GM18519 (cell line): ENCODE data around the gene NAA20.

Source experiments
- ATAC-seq: cut with Tn5 transposase; IDR thresholded peaks from one replicate; pipeline ENCODE4 v1.9.1; 2021; ENCODE audit warnings: mild to moderate bottlenecking, moderate library complexity; ENCODE audit not compliant: unreplicated experiment, low FRiP score

NAA20 gene

GRCh38 chr20:20014659-20015058, 2.5 kb upstream of the NAA20 start:
- ATAC-seq: no peak

- no peak for ATAC-seq
These were observed 653 bp downstream of the NAA20 start for GRCh38 chr20:20017844-20018185.

GRCh38 chr20:20018366-20018765, 1.2 kb downstream of the NAA20 start:
- ATAC-seq: no peak

- no peak for ATAC-seq
These were observed 2.0 kb downstream of the NAA20 start for GRCh38 chr20:20019123-20019522.

GRCh38 chr20:20020908-20021307, 3.7 kb downstream of the NAA20 start:
- no peak for ATAC-seq

DNA sequence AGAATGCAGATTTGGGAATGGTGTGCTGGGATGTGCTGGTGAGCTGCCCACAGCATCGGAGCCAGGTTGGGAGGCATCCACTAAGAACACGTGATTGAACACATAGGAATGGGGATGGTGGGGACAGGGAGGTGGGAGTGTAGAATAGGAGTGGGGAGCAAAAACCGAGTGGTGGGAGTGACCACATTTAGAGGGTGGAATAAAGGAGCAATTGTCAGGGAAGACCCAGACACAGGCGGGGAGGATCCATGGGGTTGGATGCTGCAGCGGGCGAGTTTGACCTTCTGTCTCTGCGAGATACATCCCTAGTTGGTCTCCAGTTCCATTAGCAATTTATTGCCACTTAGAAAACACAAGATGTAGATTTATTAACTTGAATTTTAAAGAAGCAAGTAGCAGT, 4.7 kb downstream of the NAA20 start:
- no peak for ATAC-seq

GRCh38 chr20:20022498-20022897, 5.3 kb downstream of the NAA20 start:
- ATAC-seq: peak; percentile 56

- ATAC-seq: no peak
These were observed 6.2 kb downstream of the NAA20 start for GRCh38 chr20:20023395-20023794.

DNA sequence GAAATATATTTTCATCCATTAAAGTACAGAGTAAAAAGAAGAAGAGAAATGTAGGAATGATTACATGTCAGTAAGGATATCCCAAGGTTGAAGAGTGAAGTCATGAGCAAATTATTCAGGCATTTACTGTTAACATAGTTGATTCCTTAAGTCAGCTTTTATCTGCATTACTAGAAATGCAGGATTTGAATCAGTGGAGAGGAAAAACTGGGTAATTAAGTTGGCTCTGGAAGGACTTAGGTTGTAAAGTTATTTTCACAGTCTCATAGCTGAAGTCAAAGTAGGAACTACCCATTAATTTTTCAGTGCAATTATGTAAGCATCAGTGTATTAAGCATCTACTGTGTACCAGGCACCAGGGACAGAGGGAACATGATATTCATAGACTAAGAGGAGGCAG, 7.8 kb downstream of the NAA20 start:
- ATAC-seq: no peak

DNA sequence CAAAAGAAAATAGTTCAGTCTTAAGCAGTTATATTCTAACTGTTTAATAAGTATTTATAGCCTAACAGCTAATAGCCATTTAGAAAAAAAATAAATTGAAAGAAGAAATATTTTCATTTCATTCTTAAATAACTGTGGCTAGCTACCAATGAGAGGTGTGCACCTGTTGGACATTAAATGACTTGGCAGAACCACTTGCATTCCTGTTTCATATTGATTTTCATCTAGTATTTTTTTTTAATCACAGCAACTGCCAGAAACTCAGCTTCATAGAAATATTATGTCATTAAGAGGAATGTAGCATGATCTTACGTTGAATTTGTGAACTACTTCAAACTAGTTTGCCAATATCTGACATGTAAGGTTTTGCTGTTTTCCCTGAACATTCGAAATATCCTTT, 10.1 kb downstream of the NAA20 start:
- ATAC-seq: no peak

GRCh38 chr20:20031790-20032189, 14.6 kb downstream of the NAA20 start:
- ATAC-seq: no peak

DNA sequence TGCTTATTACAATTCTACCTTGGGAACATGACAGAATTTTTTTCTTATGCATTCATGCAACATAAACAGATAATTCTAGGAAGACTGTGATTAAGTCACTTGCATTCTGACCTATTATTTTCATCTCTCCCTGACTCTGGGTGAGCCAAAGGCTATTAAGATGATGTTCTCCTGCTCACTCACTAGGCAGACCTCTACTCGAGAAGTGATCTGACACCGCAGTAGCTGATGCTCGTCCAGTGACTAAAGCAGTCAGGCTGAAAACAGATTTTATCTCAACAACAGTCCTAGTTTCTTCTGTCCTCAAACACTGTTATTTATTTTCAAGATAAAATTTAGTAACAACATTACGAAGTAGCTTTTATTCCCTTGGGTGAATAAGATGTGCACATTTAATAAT, 17.3 kb downstream of the NAA20 start:
- ATAC-seq: no peak

DNA sequence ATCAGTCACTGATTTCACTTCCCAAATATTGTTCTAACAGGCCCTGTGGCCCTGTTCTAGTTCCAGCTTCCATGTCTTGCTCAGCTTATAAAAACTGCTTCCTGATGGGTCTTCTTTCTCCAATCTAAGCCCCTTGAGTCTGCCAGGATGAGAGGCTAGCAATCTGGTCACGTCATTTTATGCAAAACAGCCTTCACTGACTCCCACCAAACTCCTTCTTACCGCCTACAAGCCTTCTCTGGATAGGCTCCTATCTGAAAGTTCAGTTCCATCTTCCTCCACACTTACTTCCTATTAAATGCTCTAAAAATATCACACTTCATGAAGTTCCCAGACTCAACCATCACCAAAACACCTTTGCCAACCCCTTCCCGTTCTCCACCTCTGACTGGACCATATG, 19.6 kb downstream of the NAA20 start:
- no peak for ATAC-seq

GRCh38 chr20:20037960-20038359, 20.8 kb downstream of the NAA20 start:
- ATAC-seq: no peak

- no peak for ATAC-seq
These were observed 21.4 kb downstream of the NAA20 start for GRCh38 chr20:20038586-20038985.

- no peak for ATAC-seq
These were observed 22.7 kb downstream of the NAA20 start for GRCh38 chr20:20039752-20040387.

DNA sequence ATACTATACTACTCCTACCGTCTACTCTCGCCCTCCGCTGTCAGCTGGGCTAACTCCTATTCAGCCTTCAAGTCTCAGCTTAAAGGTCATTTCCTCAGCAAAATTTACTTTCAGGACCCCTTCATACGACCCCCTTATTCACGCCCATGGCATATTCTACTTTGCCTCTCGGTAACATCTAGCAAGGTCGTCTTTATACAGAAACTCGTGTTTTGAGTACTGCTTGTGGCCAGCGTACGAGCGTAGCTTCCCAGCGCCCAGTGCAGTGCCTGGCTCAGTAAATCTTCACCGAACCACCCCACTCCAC, 34.6 kb downstream of the NAA20 start:
- no peak for ATAC-seq

- peak; percentile 81 for ATAC-seq
These were observed 35.2 kb downstream of the NAA20 start, which contains the start of the genes CFAP61 and CRNKL1 for GRCh38 chr20:20052074-20052970. CFAP61 (plus strand) TSS chr20:20052532; CDS start chr20:20056654, 4,122 bp downstream. CRNKL1 (minus strand) TSS chr20:20052466; CDS start chr20:20052342, 124 bp downstream.

DNA sequence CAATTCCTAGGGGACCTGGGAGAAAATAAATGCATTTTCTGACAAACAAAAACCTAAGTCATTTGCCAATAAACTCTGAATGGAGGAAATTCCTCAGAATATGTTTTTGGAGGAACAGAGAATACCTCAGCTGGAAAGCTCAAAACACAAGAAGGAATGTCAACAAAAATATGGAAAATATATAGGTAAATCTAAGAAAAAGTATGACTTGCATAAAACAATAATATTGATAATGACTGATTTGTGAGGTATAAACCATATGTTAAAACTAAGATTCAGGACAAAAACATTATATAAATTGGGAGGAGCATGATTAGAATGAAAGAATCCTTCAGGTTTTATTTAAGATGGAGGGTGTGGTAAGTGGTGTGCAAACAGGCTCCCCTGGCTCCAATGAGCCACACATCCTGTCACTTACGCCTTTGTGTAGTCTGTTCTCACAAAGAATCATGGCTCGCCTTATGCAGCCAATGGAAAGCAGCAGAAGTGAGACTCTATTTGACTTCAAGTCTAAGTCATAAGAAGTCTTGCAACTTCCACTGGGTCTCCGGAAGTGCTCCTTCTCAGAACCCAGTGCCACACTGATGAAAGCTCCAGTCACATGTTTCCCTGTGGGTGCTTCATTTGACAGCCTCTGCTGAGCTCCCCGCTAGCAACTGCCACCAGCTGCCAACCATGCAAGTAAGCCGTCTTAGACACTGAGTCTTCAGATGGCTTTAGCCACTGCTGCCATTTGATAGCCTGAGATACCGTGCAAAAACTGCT, 43.3 kb downstream of the NAA20 start:
- ATAC-seq: no peak

DNA sequence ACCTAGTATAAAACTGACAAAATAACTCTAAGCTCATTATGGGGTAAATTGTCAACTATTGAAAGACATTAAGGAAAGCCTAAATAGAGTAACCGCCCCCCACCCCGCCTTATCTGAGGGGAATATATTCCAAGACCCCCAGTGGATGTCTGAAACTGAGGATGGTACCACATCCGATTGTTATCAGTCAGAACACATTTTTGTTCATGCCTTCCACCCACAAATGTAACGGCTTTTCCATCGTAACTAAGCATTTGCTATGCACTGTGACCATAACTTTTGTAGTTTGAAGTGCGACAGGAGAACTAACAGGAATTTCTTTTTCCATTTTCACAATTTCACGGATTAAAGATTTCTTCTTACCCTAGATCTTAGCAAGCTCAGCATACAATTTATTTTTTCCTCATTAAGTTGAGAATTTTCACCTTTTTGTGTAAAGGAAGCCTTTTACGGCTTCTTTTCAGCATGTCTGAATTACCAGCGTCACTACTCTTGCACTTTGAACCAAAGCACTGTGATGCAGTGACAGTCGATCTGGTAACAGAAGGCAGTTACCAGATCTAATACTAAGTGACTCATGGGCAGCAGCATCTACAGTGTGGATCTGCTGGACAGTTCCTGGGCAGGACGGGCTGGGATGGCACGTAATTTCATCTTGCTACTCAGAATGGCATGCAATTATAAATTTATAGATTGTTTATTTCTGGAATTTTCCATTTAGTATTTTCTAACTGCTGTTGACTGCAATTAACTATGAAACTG, 47.0 kb downstream of the NAA20 start:
- no peak for ATAC-seq

DNA sequence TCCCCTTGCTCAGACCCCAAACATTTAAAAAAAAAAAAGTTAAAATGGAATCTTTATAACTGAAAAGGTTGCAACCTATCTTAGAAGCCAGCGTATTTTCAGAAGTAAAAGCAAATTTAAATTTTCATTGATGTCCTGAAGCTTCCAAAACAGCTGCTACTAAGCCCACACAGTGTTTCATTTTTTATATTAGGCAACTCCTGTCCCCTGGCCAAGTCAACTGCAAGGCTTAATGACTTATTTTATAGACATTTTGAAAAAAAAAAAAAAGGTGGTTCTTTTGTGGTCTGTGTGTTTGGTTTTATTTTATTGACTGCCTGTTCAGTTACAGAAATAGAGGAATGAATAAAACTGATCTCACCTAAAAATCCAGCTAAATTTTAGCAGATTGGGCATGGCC, 48.2 kb downstream of the NAA20 start:
- ATAC-seq: no peak
